SKM-1 (cell line): ENCODE measurements around the gene LMLN.
A peak's percentile ranks its signal among the peaks of the same experiment; 100 is the strongest.
"Not testable (repeated sequence)": the region's sequence is repeated elsewhere in the genome, so short reads cannot be mapped to it uniquely, and the experiment has no call there.

Source experiments
- DNase-seq: peaks from one replicate; lab custom pipeline; 2025; ENCODE audit not compliant: unreplicated experiment; lab: John Stamatoyannopoulos, UW

Gene LMLN, protein sequence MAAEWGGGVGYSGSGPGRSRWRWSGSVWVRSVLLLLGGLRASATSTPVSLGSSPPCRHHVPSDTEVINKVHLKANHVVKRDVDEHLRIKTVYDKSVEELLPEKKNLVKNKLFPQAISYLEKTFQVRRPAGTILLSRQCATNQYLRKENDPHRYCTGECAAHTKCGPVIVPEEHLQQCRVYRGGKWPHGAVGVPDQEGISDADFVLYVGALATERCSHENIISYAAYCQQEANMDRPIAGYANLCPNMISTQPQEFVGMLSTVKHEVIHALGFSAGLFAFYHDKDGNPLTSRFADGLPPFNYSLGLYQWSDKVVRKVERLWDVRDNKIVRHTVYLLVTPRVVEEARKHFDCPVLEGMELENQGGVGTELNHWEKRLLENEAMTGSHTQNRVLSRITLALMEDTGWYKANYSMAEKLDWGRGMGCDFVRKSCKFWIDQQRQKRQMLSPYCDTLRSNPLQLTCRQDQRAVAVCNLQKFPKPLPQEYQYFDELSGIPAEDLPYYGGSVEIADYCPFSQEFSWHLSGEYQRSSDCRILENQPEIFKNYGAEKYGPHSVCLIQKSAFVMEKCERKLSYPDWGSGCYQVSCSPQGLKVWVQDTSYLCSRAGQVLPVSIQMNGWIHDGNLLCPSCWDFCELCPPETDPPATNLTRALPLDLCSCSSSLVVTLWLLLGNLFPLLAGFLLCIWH

DNA sequence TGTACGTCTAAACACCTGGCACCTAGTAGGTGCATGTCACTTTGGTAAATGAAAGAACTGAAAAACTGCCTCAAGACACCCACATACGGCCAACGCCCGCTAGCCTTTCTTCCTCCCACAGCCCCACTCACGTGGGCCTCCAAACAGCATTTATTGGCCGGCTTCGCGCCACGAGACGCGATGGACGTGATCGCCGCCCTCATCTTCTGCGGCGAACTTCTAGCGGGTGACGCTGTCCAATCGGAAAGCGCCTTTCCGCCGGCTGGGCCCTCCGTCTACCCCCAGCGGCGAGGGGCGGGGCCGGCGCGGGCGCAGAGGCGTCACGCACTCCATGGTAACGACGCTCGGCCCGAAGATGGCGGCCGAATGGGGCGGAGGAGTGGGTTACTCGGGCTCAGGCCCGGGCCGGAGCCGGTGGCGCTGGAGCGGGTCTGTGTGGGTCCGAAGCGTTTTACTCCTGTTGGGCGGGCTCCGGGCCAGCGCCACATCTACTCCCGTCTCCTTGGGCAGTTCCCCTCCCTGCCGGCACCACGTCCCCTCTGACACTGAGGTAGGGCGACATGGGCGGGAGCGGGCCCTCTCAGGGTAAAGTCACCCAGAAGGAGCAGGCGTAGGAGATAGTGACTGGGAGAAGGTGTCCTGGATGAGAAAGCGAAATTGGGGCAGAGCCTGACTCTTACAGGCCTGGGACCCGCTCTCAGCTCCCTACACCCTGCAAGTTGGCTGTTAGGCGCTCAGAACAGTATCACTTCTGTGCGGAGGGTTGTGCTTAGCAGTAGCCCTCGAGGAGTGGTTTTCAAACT is at the start of gene LMLN:
Gene LMLN, plus strand, starts transcription at position 327 of the 803 bp plus-strand sequence. Its CDS starts 29 bp downstream, at position 356.
- peak; percentile 83 for DNase-seq

DNA sequence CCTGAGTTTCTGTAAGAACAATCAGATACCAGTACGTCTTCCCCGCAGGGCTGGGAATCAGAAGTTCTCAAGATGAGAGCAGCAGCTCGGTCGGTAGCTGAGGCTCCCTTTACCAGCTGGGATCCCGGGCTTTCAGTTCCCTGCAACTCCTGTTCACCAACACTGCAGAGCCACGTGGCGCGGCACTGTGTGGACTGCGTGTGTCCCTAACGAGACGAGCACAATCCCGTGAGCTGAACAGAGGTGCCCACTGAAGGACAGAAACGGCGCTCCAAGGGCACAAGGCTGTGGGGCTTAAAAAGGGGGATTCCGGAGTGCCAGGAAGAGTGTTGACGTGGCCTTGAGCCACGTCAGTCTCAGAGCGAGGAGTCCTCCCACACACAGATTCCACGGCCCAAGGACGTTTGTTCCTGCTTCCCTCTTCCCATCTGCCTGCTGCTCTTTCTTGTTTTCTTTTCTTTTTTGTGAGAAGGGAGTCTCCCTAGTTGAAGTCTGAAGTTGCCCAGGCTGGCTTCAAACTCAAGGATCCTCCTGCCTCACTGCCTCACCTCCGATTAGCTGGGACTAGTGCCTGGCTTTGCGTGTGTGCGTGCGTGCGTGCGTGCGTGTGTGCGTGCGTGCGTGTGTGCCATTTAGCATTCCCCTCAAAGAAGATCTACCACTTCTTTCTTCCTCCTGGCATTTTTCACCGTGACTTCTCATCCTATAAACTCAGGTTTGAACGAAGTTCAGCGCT is 47.1 kb upstream of the LMLN start:
- no peak for DNase-seq

DNA sequence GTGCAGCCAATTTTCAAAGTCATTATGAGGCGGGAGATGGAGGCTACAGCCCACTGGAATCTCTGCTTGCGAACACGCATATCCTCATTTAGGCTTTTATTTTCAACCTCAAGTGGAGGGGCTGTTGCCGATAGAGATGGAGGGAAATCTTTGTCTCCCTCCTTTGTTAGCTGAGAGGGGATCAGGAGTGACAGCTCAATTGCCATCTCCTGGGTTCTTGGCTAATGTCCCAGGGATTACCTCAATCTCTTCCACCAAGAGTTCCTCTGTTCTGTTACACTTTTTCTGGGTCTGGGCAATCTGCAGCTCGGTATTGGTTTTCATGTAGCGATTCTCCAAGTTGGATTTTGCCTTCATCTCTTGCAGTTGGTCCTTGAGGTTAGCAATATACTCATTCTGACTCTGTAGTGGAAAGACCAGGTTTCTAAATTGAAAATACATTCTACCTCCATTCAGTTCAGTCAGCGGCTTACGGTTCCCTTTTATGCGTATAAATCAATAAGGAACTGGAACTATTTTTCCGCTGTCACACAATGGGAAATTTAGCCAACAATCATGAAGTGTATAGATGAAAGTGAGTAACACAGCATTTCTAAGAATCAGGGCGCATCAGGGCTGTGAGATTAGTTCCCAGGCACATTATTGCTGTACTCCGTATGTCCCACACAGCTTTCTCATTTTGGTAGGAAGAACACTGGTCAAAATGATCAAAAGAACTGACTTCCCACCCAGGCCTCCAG is 46.2 kb upstream of the LMLN start:
- DNase-seq = no peak

DNA sequence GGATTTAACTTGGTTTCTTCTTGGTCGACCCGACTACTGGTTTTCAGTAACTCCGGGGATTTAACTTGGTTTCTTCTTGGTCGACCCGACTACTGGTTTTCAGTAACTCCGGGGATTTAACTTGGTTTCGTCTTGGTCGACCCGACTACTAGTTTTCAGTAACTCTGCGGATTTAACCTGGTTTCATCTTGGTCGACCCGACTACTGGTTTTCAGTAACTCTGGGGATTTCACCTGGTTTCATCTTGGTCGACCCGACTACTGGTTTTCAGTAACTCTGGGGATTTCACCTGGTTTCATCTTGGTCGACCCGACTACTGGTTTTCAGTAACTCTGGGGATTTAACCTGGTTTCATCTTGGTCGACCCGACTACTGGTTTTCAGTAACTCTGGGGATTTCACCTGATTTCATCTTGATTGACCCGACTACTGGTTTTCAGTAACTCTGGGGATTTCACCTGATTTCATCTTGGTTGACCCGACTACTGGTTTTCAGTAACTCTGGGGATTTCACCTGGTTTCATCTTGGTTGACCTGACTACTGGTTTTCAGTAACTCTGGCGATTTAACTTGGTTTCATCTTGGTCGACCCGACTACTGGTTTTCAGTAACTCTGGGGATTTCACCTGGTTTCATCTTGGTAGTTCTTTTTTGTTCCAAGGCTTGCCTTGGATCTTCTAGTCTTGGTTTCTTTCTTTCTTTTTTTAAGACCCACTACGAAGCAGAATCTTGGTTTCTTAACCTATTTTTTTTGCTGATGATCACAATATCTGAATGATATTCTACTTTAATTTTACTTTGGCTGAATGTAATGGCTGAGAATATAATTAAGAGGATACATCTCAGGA is 38.4 kb upstream of the LMLN start:
- DNase-seq = not testable (repeated sequence)

DNA sequence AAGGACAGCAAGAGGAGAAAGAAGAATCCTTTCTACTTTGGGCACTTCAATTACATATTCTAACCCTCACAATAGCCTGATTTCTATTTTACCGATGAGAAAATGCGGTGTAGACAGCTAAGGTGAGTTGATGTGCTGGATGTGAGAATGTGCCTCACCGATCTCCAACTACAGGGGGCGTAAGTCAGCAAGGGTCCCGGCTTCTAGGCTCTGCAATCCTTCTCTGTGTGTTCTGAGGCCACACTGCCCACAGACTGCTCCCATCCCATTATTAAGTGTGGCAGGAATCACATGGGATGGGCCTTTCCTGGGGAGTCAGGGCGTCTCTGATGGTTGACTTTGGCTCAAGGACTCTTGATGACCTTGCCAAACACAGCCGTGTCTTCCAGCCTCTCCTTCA is 33.6 kb upstream of the LMLN start:
- no peak for DNase-seq

DNA sequence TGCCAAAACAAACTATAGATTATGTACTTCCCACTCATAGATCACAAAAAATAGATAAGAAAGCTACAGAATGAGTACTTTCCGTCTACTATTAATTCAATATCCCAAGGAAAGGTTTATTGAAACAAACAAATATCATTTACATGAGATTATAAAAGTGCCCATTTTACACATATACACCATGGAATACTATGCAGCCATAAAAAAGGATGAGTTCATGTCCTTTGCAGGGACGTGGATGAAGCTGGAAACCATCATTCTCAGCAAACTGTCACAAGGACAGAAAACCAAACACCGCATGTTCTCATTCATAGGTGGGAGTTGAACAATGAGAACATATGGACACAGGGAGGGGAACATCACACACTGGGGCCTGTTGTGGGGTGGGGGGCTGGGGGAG is 32.4 kb upstream of the LMLN start:
- not testable (repeated sequence) for DNase-seq

DNA sequence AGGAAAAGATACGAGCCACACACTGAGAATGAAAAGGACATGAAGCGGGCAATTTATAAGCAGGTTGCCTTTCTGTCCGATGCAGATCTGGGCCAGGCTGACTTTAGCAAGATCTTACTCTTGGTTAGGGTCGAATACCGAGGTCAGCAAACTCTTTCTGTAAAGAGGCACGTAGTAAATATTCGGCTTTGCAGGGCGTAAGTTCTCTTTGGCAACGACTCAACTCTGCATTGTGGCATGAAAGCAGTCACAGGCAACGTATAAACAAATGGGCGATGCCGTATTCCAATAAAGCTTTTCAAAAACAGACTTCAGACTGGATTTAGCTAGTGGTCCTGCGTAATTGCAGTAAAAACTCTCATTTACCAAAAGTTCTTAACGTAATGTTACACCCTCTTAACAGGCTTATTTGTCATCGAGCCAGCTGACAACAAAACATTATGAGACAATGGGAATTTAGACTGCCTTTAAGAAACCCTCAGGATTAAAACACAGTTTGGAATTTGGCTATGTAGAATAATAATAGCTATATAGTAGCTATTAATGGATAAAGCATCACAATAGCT is 23.1 kb upstream of the LMLN start:
- DNase-seq = no peak

DNA sequence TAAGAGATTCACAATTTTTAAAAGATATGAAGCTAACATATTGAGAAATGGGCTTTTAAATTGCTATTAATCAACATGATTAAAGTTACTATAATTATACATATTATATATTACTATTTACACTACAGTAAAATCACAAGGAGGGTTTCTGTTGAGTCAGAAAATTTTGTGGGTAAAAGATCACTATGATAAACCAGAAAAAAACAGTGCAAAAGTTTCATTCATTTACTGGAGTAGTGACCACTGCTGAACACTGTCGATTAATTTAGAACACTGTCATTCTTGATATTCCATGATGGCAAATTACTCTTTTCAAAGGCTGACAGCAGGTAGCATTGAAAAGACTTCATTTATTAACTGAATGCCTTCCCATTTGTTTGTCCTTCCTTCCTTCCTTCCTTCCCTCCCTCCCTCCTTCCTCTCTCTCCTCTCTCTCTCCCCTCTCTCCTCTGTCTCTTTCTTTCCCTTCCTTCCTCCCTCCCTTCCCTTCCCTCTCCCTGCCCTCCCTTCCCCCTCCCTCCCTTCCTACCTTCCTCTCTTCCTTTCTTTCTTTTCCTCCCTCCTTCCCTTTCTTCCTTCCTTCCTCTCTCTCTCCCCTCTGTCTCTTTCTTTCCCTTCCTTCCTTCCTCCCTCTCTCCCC is 19.2 kb upstream of the LMLN start:
- DNase-seq = no peak

DNA sequence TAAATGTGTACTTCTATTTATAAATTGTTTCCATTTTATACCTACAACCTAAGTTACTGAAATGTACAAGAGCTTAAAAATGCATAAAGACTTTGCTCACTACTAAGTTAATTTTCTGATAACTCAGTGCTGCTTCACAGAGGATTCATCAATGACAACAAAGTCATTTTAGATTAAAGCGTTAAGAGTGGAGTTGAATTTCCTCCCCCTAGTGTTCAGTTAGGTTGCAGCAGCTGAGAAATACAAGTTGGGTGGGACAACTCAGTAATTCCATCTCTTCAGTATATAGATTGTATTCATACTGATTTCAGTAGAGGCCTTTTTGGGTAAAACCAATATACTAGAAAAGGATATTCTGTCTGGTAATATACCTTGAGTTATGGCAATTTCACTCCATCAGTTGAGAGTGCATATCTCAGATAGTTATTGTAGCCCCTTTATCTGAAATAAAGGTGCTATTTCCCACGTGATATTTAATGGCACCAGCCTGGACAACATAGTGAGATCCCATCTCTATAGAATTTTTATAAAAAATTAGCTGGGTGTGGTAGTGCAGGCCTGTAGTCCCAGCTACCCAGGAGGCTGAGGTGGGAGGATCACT is 17.0 kb upstream of the LMLN start:
- DNase-seq = no peak

DNA sequence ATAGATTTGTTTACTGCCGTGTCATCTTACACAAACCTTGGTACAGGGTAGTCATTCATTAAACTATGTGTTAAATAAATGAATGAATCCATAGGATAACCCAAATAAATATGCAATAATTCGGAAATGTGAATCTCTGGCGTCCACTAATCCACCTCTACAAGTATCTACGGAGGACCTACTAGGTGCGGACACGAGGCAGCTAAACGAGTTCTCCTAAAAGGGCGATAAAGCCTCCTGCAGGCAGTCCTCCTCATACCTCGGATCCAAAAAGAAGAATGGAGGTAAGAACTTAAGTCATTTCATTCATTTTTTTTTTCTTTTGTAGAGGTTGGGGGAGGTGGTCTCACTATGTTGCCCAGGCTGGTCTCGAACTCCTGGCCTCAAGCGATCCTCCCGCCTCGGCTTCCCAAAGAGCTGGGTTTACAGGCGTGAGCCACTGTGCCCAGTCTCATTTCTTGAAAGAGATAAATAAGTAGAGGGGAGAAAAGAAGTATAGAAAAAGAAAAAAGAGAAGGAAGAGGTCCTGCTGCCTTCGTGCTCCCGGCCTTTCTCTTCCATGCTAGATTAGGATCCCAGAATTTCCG is 10.7 kb upstream of the LMLN start:
- no peak for DNase-seq

DNA sequence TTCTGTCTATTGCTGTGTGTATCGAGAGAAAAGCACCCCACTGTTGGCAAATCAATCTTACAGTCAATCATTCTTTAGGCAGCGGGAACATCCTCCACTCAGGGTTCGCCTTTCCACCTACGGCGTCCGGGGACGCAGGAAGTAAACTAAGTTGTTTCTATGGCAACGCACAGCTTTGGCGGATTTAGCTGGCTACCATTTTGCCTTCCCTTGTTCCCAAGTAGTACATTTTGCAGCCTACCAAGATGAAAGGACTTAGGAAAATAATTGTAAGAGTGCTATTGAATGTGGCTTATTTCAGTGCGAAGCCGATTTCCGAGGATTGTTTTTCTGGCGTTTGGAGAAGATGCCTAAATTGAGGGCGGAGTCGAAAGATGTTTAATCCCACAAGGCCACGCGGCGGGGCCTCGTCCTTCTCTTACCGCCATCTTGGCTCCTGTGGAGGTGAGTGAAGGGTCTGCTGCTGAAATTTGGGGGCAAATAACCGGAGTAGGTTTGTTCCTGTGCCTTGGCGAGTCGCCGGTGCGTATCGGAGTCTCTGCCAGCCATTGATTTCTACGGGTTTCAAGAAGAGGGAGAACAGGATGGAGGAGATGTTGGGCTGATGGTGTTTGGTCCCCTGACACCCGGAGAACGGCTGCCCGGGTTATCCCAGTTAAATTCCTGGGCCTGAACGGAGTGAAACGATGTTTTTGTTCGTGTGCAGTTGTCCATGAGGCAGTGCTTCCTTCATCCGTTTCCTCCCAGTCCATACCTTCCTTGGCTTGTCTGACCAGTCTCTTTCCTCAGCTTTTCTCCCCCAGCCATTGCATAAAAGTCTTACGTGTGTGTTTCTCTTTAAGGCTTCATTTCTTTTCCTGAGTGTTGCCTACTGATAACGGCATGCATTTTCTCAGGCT is 10.0 kb upstream of the LMLN start, which contains the start of gene RPL35A:
Gene RPL35A, plus strand, starts transcription at position 413 of the 899 bp plus-strand sequence. CDS start 778 bp downstream, outside the sequence.
- DNase-seq = peak; percentile 90

DNA sequence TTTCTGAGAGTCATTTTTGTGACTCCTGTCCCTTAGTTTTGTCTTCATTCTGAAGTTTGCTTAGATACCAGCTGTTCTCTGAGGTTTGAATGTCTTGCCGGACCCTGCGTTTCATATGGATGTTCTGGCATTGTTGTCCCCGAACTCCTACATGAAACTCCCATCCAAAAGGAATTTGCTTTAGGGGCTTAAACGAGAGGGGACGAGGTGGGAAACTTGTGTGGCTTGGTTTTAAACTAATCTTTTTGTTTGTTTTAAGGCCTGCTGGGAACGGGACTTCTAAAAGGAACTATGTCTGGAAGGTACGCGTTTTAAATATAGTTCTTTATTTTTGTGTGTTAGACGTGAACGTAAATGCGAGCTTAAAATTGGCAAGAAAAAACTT is 9.3 kb upstream of the LMLN start:
- no peak for DNase-seq

DNA sequence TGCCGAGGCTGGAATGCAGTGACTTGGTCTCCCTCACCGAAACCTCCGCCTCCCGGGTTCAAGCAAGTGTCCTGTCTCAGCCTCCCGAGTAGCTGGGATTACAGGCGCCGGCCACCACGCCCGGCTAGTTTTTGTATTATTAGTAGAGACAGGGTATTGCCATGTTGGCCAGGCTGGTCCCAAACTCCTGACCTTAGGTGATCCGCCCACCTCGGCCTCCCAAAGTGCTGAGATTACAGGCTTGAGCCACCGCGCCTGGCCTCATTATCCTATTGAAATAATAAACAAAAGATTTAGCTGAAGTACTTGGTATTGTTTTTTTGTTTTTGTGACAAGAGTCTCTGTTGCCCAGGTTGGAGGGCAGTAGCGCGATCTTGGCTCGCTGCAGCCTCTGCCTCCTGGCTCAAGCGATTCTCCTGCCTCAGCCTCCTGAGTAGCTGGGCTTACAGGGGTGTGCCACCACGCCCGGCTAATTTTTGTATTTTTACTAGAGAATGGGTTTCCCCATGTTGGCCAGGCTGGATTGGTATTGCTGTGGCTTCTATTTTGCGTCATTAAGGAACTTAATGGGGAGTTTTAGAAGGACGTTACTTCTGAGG is 8.5 kb upstream of the LMLN start:
- DNase-seq = no peak

DNA sequence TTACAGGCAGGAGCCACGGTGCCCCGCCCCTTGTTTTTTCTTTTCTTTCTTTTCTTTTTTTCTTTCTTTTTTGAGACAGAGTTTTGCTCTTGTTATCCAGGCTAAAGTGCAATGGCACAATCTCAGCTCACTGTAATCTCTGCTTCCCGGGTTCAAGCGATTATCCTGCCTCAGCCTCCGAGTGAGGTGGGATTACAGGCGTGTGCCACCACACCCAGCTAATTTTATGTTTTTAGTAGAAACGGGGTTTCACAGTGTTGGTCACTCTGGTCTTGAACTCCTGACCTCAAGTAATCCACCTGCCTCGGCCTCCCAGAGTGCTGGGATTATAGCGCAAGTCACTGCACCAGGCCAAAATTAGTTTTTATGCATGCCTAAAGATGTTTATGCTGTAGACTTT is 7.6 kb upstream of the LMLN start:
- no peak for DNase-seq

DNA sequence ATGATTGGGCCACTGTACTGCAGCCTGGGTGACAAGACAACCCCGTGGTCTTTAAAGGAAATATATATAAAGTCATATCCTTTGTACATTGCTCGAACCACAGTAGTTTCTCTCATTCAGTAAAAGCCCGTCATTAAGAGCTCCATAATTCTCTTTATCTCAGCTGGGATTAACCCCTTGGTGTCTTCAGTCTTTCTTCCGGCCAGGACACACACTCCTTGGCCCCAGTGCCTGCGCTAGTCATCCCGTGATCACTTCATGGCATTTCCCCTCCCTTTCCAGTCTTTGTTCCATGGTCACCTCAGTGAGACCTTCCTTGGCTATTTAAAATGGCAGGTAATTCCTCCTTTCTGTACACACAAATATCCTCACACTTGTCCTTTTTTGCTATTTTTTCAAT is 6.7 kb upstream of the LMLN start:
- DNase-seq = no peak

DNA sequence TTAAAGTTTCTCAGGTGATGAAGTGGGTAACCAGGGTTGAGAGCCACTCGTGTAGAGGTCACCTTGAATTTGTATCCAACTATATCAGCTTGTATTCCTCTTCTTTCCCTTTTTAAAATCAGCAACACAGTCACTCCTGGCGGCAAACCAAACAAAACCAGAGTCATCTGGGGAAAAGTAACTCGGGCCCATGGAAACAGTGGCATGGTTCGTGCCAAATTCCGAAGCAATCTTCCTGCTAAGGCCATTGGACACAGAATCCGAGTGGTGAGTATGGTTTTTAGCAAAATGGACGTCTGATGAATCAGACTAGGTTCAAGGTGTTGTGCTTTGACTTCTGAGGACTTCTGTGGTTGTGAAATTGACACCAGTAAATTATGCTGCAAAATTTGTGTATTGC is 6.1 kb upstream of the LMLN start:
- no peak for DNase-seq
